ENCODE measurements around the gene PTCRA.
A peak's percentile ranks its signal among the peaks of the same experiment; 100 is the strongest.

- TF ChIP-seq CTCF (IDR thresholded peaks at IDR 0.05 in 2 of 3, conservative IDR thresholded peaks at IDR 0.05 in 1 of 3; ENCODE audit: borderline replicate concordance in 1 of 3, insufficient read depth in 1 of 3, low read depth in 2 of 3, low read length in 2 of 3) = no peak
- no peak for TF ChIP-seq POLR2A (IDR thresholded peaks at IDR 0.05; ENCODE audit: borderline replicate concordance, extremely low read depth, insufficient read depth, insufficient read length)
- no peak for TF ChIP-seq JUND (IDR thresholded peaks at IDR 0.05)
- no peak for TF ChIP-seq SP1 (IDR thresholded peaks at IDR 0.05; ENCODE audit: low read depth)
- TF ChIP-seq ZBTB33 (IDR thresholded peaks at IDR 0.05; ENCODE audit: extremely low read depth, insufficient replicate concordance, low read length) = no peak
- no peak for TF ChIP-seq MAX (IDR thresholded peaks at IDR 0.05)
- no peak for TF ChIP-seq ZNF274 (IDR thresholded peaks at IDR 0.05; ENCODE audit: low read depth, low read length)
- TF ChIP-seq TCF7L2 (IDR thresholded peaks at IDR 0.05; ENCODE audit: borderline replicate concordance, extremely low read depth, insufficient read depth, insufficient read length) = no peak
- TF ChIP-seq POLR2AphosphoS5 (IDR thresholded peaks at IDR 0.05; ENCODE audit: low read depth, low read length) = peak; percentile 11; the same call in 1 of the 2 replicates
These were observed 24.7 kb downstream of the PTCRA start for GRCh38 chr6:42940493-42941045.
